Endodermal cell (in vitro differentiated cells): ENCODE data around the gene GREB1. TPM values are rescaled to one million over a fixed set of nuclear protein-coding genes. Genes with fewer than 3 reads are reported as not detected.

Experiments
- DNase-seq: peaks from one replicate; pipeline ENCODE4 v3.0.0-alpha.2; 2017
- H3K27ac ChIP-seq: 2 replicates; pipeline ENCODE4 v1.5.1; 2013; ENCODE audit warnings: mild to moderate bottlenecking, low read depth, low read length, moderate library complexity
- H3K27me3 ChIP-seq: 2 replicates; pipeline ENCODE4 v1.6.1; 2013; ENCODE audit warnings: mild to moderate bottlenecking, low read length, moderate library complexity; ENCODE audit not compliant: insufficient read depth, control insufficient read depth, poor library complexity, severe bottlenecking
- H3K36me3 ChIP-seq: 2 replicates; pipeline ENCODE4 v1.7.0; 2013; ENCODE audit warnings: mild to moderate bottlenecking, low read length, moderate library complexity; ENCODE audit not compliant: control insufficient read depth, insufficient read depth
- H3K4me1 ChIP-seq: one replicate; pipeline ENCODE4 v1.7.0; 2013; ENCODE audit warnings: low read length; ENCODE audit not compliant: control insufficient read depth, insufficient read depth
- H3K4me3 ChIP-seq: 2 replicates; pipeline ENCODE4 v1.5.1; 2013; ENCODE audit warnings: mild to moderate bottlenecking, low read length, moderate library complexity
- H3K9ac ChIP-seq: 2 replicates; pipeline ENCODE4 v1.6.1; 2013; ENCODE audit warnings: mild to moderate bottlenecking, low read length, moderate library complexity; ENCODE audit not compliant: poor library complexity, severe bottlenecking; ENCODE audit errors: extremely low read depth
- H3K9me3 ChIP-seq: 2 replicates; pipeline ENCODE4 v1.6.1; 2013; ENCODE audit warnings: mild to moderate bottlenecking, low read length, moderate library complexity; ENCODE audit not compliant: control insufficient read depth
- H3K27ac Mint-ChIP-seq: 2 replicates; pipeline ENCODE4 v1.8.0; 2020; ENCODE audit warnings: mixed read lengths
- H3K27me3 Mint-ChIP-seq: 2 replicates; pipeline ENCODE4 v1.8.0; 2021; ENCODE audit warnings: mild to moderate bottlenecking, mixed read lengths; ENCODE audit not compliant: insufficient read depth
- H3K36me3 Mint-ChIP-seq: 2 replicates; pipeline ENCODE4 v1.8.0; 2020; ENCODE audit warnings: low read depth, mixed read lengths
- H3K4me1 Mint-ChIP-seq: 2 replicates; pipeline ENCODE4 v1.8.0; 2020; ENCODE audit warnings: mixed read lengths
- H3K4me3 Mint-ChIP-seq: 2 replicates; pipeline ENCODE4 v1.8.0; 2020; ENCODE audit warnings: mild to moderate bottlenecking, moderate library complexity, mixed read lengths
- H3K9me3 Mint-ChIP-seq: 2 replicates; pipeline ENCODE4 v1.8.0; 2020; ENCODE audit warnings: mild to moderate bottlenecking, mixed read lengths
- WGBS, 2 experiments: methylation state at CpG; one replicate each; pipeline versions ENCODE4 v1.1.5 to v1.1.7; 2013; ENCODE audit warnings: missing lambda C conversion rate in 2 of 2, mixed read lengths in 1 of 2; ENCODE audit not compliant: insufficient coverage in 1 of 2, insufficient read length in 1 of 2; 5-methylcytosine and 5-hydroxymethylcytosine counted together
- total RNA-seq, 2 donors: library from RNA; stranded (reverse); fragmentation: NEBNext Ultra II Directional in 1 of 2; extraction: Animal tissue kit (Norgen Biotek cat#: 25700) in 1 of 2; gene quantifications; 2 replicates in 1 of 2; 3 replicates in 1 of 2; pipeline ENCODE4 v1.2.1, GENCODE V29; 2021
- TF ChIP-seq, protein P1 (sequence below): fragments of 200-600 bp; sonication (generic); conservative IDR thresholded peaks from 2 replicates; pipeline ENCODE4 v1.5.0; 2021; ENCODE audit warnings: antibody characterized with exemption, mild to moderate bottlenecking

The GREB1 gene
- total RNA-seq, 2 donors from 2014 or later = 86.4 to 106 TPM

DNA sequence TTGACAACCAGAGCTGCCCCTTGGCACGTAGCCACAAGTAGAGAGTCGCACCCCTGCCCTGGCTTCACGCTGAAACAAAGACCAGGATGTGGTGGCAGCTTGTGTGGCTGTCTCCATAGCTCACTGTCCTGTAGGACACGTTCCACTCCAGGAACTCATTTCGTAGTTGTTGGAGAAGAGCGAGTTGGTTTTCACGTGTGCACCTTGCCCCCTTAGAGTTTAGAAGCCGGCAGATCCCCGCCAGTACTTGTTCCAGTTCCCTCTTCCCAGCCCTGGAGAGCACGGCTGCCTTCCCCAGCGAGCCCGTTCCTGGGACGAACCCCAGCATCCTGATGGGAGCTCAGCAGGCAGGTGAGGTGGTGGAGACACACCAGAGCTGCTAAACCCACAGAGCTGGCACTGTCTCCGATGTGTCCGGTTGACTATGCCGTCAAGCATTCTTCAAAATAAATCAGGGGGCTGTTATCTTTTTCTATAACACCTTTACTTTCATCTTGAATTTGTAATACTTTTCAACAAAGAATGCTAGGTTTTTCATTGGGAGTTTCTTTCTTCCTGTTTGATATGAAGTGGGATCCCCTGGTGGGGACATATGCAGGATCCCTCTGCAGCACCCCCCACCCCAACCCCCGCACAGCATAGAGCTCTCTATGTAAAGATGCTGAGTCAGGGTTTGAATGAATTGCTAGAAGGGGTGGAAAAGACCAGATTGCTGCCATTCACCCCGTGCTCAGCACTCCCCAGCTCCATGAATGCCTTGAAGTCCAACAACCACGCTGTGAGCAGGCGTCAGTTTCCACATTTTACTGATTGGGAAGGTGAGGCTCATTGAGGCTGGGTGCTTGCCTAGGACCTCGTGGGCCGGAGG, 44.5 kb downstream of the GREB1 start:
- TF ChIP-seq, protein P1, sequence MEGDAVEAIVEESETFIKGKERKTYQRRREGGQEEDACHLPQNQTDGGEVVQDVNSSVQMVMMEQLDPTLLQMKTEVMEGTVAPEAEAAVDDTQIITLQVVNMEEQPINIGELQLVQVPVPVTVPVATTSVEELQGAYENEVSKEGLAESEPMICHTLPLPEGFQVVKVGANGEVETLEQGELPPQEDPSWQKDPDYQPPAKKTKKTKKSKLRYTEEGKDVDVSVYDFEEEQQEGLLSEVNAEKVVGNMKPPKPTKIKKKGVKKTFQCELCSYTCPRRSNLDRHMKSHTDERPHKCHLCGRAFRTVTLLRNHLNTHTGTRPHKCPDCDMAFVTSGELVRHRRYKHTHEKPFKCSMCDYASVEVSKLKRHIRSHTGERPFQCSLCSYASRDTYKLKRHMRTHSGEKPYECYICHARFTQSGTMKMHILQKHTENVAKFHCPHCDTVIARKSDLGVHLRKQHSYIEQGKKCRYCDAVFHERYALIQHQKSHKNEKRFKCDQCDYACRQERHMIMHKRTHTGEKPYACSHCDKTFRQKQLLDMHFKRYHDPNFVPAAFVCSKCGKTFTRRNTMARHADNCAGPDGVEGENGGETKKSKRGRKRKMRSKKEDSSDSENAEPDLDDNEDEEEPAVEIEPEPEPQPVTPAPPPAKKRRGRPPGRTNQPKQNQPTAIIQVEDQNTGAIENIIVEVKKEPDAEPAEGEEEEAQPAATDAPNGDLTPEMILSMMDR = no peak
- 95 to 98% methylated on average over 15 to 21 of the region's 22 CpGs for WGBS, 2 experiments
- Histone ChIP-seq H3K27ac (no peak overlapping the region), H3K27me3 (no peaks in the 10 kb centered on the region), H3K9me3 (no peaks in the 10 kb centered on the region), H3K36me3 (peaks cover 97% of the 10 kb centered on the region), H3K4me3 (no peak overlapping the region), H3K4me1 (peaks cover 3% of the 10 kb centered on the region), H3K9ac (no peak overlapping the region)
- Mint-ChIP-seq H3K36me3 (peaks cover 73% of the 10 kb centered on the region), H3K9me3 (no peaks in the 10 kb centered on the region), H3K4me1 (peaks cover 32% of the 10 kb centered on the region), H3K27ac (peak overlapping the region; percentile 11), H3K4me3 (no peak overlapping the region), H3K27me3 (no peaks in the 10 kb centered on the region)
- DNase-seq = no peak

DNA sequence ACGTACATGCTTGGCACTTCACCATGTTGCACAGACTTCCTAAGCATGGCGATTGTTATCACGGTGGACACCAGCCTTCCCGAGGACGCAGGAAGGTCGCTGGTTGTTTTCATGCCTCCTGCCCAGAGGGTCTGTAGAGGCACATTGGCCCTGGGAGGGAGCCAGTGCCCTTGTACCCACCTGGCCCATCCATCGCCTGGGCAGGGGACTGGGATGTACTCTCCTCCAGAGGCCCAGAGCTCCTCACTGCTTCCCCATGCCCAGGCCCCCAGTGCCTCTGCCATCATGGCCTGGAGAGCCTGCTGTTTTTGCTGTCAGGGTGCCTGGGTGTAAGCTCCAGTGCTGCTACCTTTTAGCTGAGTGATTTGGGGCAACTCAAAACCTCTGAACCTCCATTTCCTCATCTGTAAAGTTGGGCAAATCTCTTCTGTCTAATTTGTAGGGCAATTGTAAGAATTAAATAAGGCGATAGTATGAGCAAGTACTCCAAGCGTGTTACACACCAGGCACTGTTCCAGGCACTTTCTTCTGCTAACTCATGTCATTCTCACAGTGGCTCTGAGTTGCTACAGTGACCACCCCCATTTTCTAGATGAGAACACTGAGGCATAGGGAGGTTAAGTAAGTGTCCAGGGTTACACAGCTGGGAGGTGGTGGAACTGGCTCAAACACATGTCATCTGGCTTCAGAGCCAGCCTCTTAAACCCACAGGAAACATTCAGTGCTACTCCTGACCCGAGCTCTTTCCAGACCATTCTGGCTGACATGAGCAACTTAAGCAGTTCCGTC, 45.3 kb downstream of the GREB1 start:
- no peak overlapping the region for H3K27ac Mint-ChIP-seq
- Histone ChIP-seq H3K27ac (no peak overlapping the region), H3K4me3 (no peak overlapping the region), H3K36me3 (peaks cover 95% of the 10 kb centered on the region), H3K27me3 (no peaks in the 10 kb centered on the region), H3K4me1 (peaks cover 3% of the 10 kb centered on the region), H3K9me3 (no peaks in the 10 kb centered on the region), H3K9ac (no peak overlapping the region)
- WGBS, 2 experiments = 94 to 98% methylated on average over 9 to 11 of the region's 11 CpGs
- H3K4me1 Mint-ChIP-seq = peaks cover 32% of the 10 kb centered on the region
- TF ChIP-seq, protein P1 = no peak
- peaks cover 69% of the 10 kb centered on the region for H3K36me3 Mint-ChIP-seq
- no peak overlapping the region for H3K4me3 Mint-ChIP-seq
- no peak for DNase-seq
- H3K27me3 Mint-ChIP-seq = no peaks in the 10 kb centered on the region
- H3K9me3 Mint-ChIP-seq = no peaks in the 10 kb centered on the region

DNA sequence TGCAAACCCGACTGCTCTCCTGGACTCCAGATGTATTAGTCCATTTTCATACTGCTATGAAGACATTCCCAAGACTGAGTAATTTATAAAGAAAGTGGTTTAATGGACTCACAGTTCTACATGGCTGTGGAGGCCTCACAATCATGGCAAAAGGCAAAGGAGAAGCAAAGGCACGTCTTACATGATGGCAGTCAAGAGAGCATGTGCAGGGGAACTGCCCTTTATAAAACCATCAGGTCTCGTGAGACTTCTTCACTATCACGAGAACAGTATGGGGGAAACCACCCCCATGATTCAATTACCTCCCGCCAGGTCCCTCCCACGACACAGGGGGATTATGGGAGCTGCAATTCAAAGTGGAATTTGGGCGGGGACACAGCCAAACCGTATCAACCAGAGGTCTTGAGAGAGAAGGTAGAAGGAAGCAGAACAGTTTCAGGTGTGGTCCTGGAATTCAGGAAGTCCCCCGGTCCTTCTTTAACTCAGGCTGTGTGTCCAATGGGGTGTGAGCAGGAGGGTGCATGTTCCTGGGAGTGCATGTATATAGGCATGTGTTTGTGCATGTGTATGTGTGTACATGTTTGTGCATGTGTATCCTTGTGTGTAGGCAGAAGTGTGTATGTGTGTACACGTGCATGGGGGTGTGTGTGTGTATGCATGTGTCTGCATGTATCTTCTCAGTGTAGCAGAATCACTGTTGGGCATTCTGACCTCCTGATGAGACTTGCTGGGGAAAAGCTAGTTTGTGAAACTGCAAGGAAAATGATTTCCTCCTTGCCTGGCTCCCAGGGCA, 46.2 kb downstream of the GREB1 start:
- Mint-ChIP-seq H3K9me3 (no peaks in the 10 kb centered on the region), H3K27ac (peak overlapping the region; percentile 60), H3K4me1 (peaks cover 32% of the 10 kb centered on the region), H3K4me3 (no peak overlapping the region), H3K27me3 (no peaks in the 10 kb centered on the region), H3K36me3 (peaks cover 66% of the 10 kb centered on the region)
- Histone ChIP-seq H3K27ac (no peak overlapping the region), H3K9ac (no peak overlapping the region), H3K4me1 (peaks cover 3% of the 10 kb centered on the region), H3K36me3 (peaks cover 95% of the 10 kb centered on the region), H3K9me3 (no peaks in the 10 kb centered on the region), H3K27me3 (no peaks in the 10 kb centered on the region), H3K4me3 (no peak overlapping the region)
- peak; percentile 71 for DNase-seq
- 85 to 87% methylated on average over 6 to 10 of the region's 10 CpGs for WGBS, 2 experiments
- TF ChIP-seq, protein P1 = no peak
